PFSK-1 (cell line): ENCODE data around the gene RUSC1.

ENCODE experiments used
- POLR2AphosphoS5 ChIP-seq: IDR thresholded peaks from 2 replicates; pipeline ENCODE4 v1.6.1; 2012; ENCODE audit warnings: low read depth, mild to moderate bottlenecking, control low read depth, low read length, moderate library complexity
- REST ChIP-seq, 2 experiments: IDR thresholded peaks; 2 replicates each; pipeline versions ENCODE4 v1.6.1 to v1.8.0; 2011 to 2012; ENCODE audit warnings: low read depth in 2 of 2, low read length in 2 of 2, control low read depth in 1 of 2, inconsistent platforms in 1 of 2, mild to moderate bottlenecking in 1 of 2, moderate library complexity in 1 of 2; ENCODE audit not compliant: insufficient read depth in 1 of 2
- TAF1 ChIP-seq: IDR thresholded peaks from 2 replicates; pipeline ENCODE4 v1.6.1; 2012; ENCODE audit warnings: low read length, control low read depth, borderline replicate concordance; ENCODE audit not compliant: insufficient read depth

- TF ChIP-seq POLR2AphosphoS5 = peak; percentile 57
- TF ChIP-seq REST (IDR thresholded peaks at IDR 0.05; ENCODE audit: insufficient read depth in 1 of 2, low read depth in 2 of 2, low read length in 2 of 2) = no peak
- no peak for TF ChIP-seq TAF1
These were observed 3.5 kb downstream of the RUSC1 start for GRCh38 chr1:155324037-155324716.
